IPS-18c (cell line): Measurements from ENCODE around the gene STT3B.

Experiments
- H3K4me3 ChIP-seq: 2 replicates; pipeline ENCODE4 v1.7.0; 2013; ENCODE audit warnings: low read depth, mild to moderate bottlenecking, low read length, moderate library complexity; ENCODE audit not compliant: insufficient read depth
- H3K9me3 ChIP-seq: one replicate; pipeline ENCODE4 v1.6.1; 2013; ENCODE audit warnings: mild to moderate bottlenecking, low read length, moderate library complexity; ENCODE audit not compliant: control insufficient read depth, insufficient read depth

The STT3B gene

GRCh38 chr3:31613177-31613576 is 80.5 kb downstream of the STT3B start:
- no peaks in the 10 kb centered on the region for H3K9me3 ChIP-seq
- no peak overlapping the region for H3K4me3 ChIP-seq

DNA sequence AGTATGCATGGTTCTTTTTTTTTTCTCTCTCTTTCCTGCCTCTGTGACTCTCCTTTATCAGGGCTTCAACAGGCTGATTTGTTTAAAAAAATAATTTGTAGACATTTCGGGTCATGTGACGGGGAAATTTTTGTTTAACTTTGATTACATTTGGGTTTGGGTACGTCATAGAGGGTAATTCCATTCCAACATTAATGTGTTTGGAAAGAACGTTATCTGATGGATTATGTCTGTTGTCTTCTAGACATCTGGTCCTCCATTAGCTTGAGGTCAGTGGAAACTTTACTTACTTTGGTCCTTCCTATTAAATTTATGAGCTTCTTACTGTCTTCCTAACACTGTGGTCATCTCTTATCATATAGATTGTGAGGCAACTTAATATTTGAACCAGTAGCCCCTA is 80.9 kb downstream of the STT3B start:
- Histone ChIP-seq H3K4me3 (no peak overlapping the region), H3K9me3 (no peaks in the 10 kb centered on the region)

DNA sequence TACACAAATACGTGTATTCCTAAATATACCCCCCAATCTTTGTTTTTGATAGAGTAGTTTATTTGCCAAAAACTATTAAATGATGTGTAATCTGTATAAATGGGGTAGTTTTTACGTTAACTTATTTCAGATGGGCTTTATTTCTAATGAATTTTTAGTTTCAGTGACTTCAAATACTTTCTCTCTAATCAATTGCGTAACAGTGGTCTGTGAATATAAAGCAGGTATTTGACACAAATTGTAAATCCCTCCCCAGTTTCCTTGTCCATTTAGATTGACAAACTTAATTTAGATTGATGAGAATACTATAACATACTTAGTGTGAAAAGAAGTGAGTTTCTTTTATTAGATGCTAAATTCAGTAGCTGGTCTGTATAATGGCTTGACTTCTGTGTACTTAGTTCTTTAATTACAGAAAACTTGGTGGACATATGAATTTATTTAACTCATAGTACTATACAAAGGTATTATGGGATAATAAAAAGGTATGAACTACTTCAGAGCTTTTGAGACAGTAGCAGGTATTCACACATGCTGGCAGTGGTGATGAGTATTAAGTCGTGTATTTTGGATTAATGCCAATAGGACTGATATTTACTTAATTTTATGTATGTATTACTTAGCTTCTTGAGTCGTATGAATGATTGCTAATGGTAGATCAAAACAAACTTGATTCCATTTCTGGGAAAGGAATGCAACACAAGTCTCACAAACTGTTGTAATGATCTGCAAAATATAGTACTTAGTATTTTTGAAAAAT is 81.6 kb downstream of the STT3B start:
- Histone ChIP-seq H3K4me3 (no peak overlapping the region), H3K9me3 (no peaks in the 10 kb centered on the region)

DNA sequence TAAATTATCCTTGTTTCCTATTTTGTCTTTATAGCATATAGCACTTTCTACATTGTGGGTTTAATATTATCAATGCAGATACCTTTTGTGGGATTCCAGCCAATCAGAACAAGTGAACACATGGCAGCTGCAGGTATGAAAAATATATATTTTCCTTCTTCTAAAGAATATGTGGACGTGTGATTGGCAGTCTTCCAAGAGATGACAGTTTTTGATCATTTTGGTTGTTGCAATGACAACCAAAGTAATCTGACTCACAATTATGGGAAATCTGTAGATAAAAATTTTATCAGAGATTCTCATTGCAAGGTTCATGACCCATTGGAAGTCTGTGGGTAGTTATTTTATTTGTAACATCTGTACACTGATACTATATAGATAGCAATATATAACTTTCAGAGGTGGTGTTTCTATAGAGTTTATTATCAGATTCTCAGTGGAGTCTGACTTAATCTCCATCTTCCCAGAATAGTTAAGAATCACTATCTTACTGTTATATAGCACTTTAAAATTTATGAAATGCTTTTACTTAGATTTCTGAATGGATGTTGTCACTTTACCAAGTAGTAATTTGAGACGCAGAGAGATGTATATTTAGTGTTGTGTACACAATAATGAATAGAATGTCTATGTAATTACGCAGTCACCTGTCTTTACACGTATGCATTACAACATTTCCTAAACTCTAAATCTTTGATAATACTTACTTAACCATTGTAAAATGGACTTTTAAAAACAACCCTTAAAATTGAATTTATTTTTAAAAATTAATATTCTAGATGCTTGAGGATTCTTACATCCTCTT is 82.5 kb downstream of the STT3B start:
- Histone ChIP-seq H3K9me3 (no peaks in the 10 kb centered on the region), H3K4me3 (no peak overlapping the region)

- no peaks in the 10 kb centered on the region for H3K9me3 ChIP-seq
- no peak overlapping the region for H3K4me3 ChIP-seq
Measured at GRCh38 chr3:31616711-31617110, 84.0 kb downstream of the STT3B start.

DNA sequence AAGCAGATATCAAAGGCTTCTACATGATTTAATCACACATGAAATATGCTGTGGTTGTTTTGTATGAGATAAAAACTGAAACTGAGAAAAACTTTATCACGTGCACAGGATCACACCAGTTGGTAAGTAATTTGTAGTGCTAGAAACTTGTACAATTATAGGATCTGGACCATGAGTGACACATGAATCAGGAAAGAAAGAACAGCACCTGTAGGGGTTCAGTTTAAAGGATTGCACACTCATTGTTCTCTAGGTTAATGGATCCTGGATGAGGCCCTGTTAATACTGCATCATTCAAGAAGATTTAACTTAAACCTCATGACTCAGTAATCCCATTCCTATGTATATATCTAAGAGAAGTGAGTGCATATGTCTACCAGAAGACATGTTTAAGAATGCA is 87.9 kb downstream of the STT3B start:
- Histone ChIP-seq H3K4me3 (no peak overlapping the region), H3K9me3 (no peaks in the 10 kb centered on the region)

GRCh38 chr3:31621314-31621713 is 88.6 kb downstream of the STT3B start:
- H3K4me3 ChIP-seq = no peak overlapping the region

DNA sequence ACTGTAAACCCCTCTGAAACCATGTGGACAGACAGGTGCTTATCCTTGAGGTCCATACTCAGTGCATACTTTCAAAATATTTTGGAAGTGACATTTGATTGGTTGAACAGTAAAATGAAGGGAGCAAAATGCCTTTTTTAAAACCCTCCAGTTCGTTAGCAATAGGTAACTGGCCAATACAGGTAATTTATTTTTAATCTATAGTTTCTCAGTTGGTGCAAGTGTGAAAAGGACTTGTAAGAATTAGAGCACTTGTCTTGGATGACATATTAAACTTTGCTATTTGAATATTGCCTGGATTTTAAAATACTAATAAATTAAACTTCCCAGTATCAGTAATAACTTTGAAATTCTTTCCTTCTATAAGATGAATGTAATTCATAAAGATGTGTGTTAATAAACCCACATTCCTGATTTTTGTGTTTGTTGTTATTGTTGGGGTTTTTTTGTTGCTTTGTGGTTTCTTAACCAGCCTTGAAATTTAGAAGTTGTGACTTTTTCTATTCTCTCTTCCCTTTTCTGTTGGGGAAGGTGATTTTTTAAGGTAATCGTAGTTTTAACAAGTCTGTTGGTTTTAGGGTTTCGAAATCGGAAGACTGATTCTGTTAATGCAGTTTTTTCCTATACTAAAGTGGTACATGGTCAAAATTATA is 90.0 kb downstream of the STT3B start:
- Histone ChIP-seq H3K9me3 (no peaks in the 10 kb centered on the region), H3K4me3 (no peak overlapping the region)

More at GRCh38 chr3:31621314-31621713, 88.6 kb downstream of the STT3B start:
- no peaks in the 10 kb centered on the region for H3K9me3 ChIP-seq

DNA sequence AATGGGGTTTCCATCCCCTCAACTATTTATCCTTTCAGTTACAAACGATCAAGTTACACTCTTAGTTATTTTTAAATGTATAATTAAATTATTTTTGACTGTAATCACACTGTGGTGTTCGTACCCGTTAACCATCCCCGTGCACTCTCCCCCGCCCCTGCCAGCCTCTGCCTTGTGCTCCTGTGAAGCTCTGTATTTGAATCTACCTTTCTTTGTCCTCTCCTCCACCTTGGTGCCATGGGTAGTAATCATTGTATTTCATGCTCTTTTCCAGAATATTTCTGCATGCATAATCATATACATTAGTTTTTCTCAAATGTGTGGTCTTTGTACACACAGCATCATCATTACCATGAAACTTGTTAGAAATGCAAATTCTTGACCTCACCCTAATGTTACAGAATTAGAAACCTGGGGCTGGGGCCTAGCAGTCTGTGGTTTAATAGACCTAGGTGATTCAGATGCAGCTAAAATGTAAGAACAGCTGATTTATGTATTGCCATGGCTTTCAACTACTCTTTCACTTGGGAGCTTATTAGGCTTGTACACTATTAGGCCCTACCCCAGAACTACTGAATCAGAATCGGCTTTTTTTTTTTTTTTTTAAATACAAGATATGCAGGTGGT is 91.5 kb downstream of the STT3B start:
- H3K9me3 ChIP-seq = no peaks in the 10 kb centered on the region
- H3K4me3 ChIP-seq = no peak overlapping the region

DNA sequence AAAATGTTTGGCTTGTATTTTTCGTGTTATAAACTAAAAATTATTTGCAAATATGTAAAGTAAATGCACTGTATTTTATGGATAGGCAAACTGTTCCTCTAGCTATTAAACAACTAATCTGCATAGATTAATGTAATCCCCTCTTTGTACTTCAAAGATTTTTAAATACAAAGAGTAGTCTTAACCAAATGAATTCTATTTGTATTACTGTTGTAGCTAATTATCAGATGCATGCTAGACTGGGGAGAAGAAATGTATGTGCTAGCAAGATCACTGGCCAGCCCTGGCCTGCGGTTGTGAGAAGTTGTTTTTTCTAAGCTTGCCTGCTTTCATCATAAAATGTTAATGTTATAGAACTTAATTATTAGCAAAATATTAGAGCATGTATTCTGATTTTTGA is 92.6 kb downstream of the STT3B start:
- Histone ChIP-seq H3K4me3 (no peak overlapping the region), H3K9me3 (no peaks in the 10 kb centered on the region)

- no peaks in the 10 kb centered on the region for H3K9me3 ChIP-seq
- H3K4me3 ChIP-seq = no peak overlapping the region
Measured at GRCh38 chr3:31629054-31629453, 96.3 kb downstream of the STT3B start.

DNA sequence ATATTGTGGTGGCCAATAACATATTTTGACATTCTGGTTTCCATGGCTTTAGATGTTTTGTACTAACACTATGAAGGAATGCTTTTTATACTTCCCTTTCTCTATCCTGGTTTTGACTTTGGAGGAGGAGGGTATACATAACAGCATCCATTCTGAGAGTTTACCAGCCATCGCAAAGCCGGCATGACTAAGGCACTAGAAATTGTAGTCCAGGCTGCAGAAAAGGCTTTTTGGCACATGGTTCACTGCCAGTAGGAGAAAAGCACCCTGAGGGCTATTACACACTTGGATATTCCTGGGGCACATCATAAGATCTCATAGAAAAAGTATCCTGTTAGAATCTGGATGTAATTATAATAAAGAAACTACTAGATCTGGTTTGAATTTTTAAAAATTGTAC is 101.8 kb downstream of the STT3B start:
- Histone ChIP-seq H3K4me3 (no peak overlapping the region), H3K9me3 (no peaks in the 10 kb centered on the region)

DNA sequence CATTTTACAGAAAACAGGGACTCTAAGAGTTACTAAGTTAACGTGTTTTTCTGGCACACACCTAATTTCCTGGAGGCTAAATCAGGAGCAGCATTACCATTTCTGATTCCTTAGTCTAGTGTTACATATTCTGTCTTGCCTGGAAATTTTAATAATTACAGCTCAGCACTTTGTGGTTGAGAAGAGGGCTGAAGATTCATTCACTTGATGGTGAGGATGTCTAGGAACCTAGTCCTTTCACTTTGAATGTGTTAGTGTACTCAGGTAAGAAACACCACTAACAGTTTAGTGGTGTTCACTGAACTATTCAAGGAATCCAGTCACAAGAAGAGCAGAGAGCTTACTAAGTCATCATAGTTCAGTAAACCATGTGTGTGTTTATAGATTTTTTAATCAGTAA is 102.8 kb downstream of the STT3B start:
- no peak overlapping the region for H3K4me3 ChIP-seq
- no peaks in the 10 kb centered on the region for H3K9me3 ChIP-seq

DNA sequence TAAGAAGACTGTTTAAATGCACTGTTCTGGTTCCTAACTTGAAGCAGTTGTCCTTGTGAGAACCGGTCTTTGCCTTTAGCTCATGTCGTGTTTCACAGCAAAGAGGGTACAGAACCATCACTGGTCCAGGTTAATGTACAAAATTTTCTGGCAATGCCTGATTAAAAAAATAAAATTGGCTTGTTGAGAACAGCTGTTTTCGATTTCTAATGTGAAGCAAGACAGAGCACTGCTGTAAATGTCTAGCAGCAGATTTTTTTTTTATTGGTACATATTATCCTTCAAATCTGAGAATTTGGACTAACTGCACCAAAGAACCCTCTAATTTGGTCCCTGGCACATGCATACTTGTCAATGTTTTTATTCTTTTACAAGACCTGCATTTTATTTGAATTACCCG is 103.3 kb downstream of the STT3B start:
- H3K9me3 ChIP-seq = no peaks in the 10 kb centered on the region
- H3K4me3 ChIP-seq = no peak overlapping the region

- H3K4me3 ChIP-seq = no peak overlapping the region
- no peaks in the 10 kb centered on the region for H3K9me3 ChIP-seq
Measured at GRCh38 chr3:31636694-31637442, 104.1 kb downstream of the STT3B start.

DNA sequence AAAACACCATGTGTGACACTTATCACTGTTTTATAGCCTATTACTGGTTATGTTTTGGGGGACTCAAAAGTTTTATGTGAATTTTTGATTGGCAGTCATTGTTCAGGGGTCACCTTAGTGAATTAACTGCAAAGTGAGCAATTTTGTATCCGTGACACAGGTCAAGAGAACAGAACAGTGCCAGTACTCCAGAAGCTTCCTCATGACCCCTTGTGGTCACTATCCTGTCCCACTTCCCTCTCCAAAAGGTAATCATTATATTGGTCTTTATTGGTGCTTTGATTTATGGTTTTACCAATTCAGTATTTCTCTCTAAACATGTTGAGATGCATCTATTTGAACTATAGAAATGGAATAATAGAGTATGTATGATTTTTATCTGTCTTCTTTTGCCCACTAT is 107.1 kb downstream of the STT3B start:
- Histone ChIP-seq H3K9me3 (no peaks in the 10 kb centered on the region), H3K4me3 (no peak overlapping the region)

GRCh38 chr3:31645256-31645655 is 112.5 kb downstream of the STT3B start:
- H3K9me3 ChIP-seq = no peaks in the 10 kb centered on the region
- no peak overlapping the region for H3K4me3 ChIP-seq
